NAMALWA (cell line): ENCODE results near the gene CTBP1.

Experiments
- DNase-seq: peaks from one replicate; pipeline ENCODE4 v3.0.0-alpha.2; 2015; ENCODE audit warnings: low spot score

Gene CTBP1

GRCh38 chr4:1209821-1210220 lies 39.1 kb downstream of the CTBP1 start:
- DNase-seq = no peak

- DNase-seq = no peak
Measured at GRCh38 chr4:1208970-1209704, 39.8 kb downstream of the CTBP1 start.

DNA sequence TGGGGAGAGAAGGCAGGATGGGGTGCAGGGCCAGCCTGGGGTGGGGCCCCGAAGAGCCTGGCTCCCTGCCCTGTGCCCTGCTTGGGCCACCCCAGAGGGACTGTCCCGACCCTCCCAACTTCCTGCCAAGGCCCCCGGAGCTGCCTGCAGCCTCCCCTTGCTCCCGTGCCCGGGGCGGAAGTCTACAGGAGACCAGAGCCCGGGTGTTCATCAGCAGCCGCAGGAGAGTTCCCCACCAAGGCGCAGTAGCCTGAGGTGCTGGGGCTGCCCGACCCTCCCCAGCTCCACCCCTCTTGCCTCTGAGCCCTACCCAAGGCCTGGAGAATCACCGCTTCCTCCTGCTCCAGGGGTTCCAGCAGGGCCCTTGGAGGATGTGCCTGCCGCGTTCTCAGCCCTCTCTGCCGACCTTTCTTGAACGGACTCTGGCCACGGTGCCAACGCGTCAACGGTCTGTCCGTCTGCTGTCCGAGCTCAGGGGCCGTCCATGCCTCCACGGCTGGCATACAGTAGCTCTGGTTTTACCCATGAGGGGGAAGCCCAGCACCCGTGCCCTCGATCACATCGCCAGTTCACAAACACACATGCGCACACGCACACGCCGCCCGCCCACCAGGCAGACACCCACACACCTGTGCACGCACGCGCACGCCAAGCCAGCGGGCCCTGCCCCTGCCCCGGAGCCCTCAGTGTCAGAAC lies 40.5 kb downstream of the CTBP1 start:
- DNase-seq = no peak

DNA sequence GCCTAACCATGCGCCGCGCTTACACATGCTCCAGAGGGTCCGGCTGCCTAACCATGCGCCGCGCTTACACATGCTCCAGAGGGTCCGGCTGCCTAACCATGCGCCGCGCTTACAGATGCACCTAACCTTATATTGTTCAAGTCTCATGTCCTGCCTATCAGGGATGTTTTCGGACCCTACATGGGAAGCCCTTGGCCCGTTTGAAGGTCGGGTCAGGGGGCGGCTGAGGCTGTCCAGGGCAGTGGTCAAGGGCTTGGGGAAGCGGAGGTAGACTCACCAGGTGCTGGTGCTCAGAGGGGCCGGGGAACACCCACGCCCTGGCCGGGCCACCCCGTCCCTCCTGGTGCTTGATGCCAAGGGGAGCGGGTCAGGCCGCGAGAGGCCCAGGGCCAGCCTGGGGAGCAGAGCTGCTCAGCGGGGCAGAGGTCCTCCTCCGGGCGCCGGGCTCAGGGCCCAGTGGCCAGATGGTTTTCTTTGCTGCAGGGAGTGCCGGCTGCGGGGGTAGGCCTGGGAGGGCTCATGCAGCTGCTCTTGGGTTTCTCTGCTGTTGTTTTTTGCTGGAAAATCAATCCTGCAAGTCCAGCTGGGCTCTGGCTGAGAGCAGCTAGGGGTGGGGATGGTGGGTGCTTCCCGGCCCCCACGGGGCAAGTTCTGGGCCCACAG lies 41.2 kb downstream of the CTBP1 start:
- DNase-seq = no peak

GRCh38 chr4:1207157-1207470 lies 41.8 kb downstream of the CTBP1 start:
- DNase-seq = no peak

DNA sequence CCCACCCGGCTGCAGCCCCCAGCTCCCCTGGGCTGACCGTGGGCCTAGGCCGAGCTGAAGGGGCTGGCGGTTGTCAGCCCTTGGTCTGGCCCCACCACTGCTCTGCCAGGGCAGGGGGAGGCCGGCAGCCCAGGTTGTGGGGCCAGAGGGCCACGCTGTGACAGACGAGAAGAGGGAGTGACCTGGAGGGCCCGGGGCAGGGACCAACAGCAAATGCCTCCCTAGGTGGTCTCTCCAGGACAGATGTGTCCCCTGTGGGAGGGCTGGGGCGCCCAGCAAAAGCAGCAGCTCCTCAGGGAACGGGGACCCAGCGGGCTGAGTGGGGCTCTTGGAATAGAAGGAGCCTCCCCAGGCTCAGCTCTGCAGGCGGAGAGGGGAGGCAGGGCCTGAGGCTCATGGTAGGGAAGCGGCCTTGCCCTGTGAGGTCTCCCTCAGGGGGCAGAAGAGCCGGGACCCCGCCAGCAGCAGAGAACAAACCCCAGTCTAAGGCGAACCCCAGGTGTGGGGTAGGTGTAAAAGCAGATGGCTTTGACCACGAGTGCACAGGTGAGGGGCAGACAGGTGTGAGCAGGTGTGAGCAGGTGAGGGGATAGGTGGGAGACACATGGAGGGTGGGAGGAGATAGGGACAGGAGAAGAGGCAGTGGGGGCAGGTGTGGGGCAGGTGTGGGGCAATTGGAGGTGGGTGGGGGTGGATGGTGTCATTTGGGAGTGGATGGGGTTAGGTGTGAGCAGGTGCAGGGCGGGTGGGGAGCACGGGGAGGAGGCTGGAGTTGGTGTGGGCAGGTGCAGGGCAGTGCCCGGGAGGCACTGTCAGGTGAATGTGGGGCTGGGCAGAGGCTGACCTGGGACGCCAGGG lies 42.4 kb downstream of the CTBP1 start:
- DNase-seq = no peak

DNA sequence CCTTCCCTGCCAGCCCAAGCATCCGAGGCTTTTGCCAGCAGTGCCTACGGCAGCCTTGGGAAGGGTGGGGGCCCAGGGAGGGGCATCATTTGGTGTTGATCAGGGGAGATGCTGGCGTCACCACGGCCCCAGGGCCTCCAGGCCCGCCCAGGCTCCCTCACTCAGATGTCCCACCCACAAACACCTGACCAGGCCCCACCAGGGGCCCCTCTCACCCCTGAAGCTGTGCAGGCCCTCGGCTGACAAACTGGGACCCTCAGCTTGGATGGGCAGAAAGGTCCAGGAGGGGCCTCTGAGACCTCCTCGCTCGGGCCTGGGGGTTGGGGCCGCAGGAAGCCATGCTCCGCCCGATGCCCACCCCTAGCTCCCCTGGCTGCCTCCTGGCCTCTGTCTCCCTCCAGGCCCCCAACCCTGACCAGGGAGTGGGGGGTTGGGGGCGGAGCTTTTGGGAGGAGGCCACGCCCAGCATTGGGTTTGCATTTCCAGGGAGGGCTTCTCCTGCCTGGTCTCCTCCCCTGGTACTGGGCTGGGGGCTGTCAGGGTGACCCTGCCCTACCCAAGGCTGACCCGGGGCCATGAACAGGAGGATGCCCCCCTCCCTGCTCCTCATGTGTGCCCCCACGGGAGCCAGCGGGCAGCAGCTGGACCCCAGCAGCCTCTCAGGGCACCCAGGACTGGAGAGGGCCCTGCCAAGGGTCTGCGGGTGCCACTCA lies 43.2 kb downstream of the CTBP1 start:
- no peak for DNase-seq

- no peak for DNase-seq
Measured at GRCh38 chr4:1204828-1205585, 43.9 kb downstream of the CTBP1 start.

GRCh38 chr4:1204286-1204827 lies 44.6 kb downstream of the CTBP1 start:
- DNase-seq = no peak

- no peak for DNase-seq
Measured at GRCh38 chr4:1203026-1203616, 45.8 kb downstream of the CTBP1 start.

- no peak for DNase-seq
Measured at GRCh38 chr4:1202526-1203011, 46.4 kb downstream of the CTBP1 start.

GRCh38 chr4:1201851-1202525 lies 46.9 kb downstream of the CTBP1 start:
- no peak for DNase-seq

DNA sequence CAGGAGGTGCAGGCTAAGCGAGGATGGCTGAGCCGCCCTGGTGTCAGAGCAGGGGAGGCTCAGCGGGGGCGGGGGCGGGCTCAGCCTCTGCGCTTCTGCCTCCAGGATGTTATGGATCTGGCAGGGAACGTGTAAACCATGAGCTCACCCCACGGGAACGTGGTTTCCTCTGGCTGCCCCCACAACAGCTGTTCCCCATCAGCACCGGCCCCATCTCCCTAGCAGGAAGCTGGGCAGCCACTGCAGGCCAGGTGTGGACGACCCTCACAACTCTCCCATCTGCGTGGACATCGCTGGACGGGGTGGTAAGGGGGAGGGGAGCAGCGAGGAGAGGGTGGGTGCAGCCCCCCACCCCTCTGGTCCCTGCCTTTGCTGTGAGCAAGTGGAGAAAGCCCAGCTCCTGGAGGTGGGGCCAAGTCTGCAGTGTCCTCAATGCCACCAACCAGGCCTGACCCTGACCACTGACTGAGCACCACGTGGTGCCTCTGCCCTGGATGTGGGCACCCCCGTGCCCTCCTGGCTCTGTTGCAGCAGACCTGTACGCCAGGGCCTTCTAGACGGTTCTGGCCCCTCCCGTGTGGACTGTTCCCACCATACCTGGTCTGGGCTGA lies 48.4 kb downstream of the CTBP1 start:
- no peak for DNase-seq

GRCh38 chr4:1199556-1200331 lies 49.2 kb downstream of the CTBP1 start:
- DNase-seq = no peak

DNA sequence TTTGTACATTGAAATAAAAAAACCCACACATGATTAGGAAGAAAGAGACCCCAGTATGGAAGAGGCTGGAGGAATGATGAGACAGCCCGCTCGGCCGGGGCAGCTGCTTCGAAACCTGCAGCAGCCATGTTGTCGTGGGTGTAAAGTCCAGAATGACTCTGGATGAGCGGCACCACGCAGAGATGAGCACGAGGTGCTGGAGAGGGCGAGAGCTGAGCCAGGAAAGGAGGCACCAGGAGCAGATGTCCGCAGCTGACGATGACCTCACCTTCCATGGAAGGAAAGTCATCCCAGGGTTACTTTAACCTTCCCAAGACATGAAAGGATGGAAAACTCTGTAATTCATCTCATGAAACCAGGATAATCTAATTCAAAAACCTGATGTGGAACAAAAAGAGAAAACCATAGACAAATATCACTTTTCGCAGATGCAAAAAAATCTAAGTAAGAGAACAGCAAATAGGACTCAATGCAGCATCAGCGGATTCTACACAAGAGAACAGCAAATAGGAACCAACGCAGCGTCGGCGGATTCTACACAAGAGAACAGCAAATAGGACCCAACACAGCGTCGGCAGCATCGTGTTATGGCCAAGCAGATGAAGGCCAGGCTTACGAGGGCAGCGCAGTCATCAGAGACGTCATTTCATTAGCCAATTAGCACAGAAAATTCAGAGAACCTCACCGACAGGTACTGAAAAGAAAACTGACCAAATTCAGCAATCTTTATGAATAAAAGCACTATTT lies 50.7 kb downstream of the CTBP1 start:
- no peak for DNase-seq

GRCh38 chr4:1196421-1197183 lies 52.3 kb downstream of the CTBP1 start:
- DNase-seq = no peak

DNA sequence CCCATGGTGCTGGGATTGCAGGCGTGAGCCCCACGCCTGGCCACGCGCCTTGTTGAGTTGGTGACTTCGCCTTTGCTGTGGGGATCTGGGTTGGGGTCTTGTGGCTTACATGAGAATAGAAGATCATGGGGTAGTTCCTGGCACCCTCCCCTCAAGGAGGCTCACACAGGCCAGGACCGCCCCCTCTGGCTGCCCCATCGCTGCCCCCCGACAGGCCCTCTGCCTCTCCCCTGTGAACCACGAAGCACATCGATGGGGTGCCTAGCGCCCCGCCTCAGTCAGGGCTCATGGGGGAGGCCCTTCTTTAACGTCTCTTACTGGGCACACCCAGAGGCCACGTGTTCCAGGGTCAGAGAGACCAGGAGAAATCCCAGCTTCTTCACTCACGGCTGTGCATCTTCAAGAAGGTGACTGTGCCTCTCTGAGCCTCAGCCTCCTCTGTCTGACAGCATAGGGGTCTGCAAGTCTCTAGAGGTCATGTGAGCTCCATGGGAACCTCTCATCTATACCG lies 53.0 kb downstream of the CTBP1 start:
- no peak for DNase-seq
